ENCODE measurements around the gene SLC3A2.

SLC3A2 gene

DNA sequence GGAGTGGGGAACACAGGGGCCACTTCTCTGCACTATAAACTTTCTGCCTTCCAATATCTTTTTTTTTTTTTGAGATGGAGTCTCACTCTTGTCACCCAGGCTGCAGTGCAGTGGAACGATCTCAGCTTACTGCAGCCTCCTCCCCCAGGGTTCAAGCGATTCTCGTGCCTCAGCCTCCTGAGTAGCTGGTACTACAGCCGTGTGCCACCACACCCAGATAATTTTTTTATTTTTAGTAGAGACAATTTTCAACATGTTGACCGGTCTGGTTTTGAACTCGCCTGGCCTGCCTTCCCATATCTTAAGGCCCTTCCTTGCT is 1.7 kb downstream of the SLC3A2 start:
- no peak for DNase-seq

GRCh38 chr11:62882788-62883501 is 2.2 kb downstream of the SLC3A2 start:
- DNase-seq = no peak

DNA sequence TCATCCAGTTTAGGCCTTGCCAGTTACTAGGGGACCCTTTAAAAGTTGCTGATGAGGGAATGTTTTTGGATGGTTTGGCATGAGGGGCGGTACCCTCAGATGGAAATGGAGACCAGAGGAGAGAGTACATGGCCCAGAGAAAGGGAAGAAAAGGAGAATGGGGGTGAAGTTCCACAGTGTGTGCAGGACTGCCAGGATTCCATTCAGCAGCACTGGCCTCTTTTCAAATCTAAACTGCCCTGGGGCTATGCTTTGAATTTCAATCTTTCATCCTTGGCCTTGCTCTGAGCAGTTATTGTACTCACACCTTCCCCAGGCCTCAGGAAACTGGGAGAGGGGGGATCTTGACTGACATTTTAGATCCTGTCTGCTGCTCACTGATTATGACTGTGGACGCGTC is 3.0 kb downstream of the SLC3A2 start:
- no peak for DNase-seq

DNA sequence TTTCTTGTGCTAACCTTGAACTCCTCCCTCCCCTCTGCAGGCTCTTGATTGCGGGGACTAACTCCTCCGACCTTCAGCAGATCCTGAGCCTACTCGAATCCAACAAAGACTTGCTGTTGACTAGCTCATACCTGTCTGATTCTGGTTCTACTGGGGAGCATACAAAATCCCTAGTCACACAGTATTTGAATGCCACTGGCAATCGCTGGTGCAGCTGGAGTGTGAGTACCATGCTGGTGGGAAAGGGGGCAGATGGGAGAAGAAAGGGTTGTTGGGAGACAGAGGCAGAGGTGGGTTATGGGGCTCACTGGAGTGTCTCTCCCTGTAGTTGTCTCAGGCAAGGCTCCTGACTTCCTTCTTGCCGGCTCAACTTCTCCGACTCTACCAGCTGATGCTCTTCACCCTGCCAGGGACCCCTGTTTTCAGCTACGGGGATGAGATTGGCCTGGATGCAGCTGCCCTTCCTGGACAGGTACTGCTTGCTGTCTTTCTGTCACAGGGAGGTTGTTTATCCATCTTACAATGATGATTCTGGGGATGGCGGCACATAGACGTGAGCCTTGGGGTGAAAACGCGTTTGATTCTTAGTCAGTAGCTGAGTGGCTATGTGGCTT is 4.5 kb downstream of the SLC3A2 start:
- no peak for DNase-seq

DNA sequence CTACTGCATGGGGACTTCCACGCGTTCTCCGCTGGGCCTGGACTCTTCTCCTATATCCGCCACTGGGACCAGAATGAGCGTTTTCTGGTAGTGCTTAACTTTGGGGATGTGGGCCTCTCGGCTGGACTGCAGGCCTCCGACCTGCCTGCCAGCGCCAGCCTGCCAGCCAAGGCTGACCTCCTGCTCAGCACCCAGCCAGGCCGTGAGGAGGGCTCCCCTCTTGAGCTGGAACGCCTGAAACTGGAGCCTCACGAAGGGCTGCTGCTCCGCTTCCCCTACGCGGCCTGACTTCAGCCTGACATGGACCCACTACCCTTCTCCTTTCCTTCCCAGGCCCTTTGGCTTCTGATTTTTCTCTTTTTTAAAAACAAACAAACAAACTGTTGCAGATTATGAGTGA is 7.7 kb downstream of the SLC3A2 start:
- no peak for DNase-seq

GRCh38 chr11:62889126-62889483 is 8.4 kb downstream of the SLC3A2 start:
- DNase-seq = no peak

DNA sequence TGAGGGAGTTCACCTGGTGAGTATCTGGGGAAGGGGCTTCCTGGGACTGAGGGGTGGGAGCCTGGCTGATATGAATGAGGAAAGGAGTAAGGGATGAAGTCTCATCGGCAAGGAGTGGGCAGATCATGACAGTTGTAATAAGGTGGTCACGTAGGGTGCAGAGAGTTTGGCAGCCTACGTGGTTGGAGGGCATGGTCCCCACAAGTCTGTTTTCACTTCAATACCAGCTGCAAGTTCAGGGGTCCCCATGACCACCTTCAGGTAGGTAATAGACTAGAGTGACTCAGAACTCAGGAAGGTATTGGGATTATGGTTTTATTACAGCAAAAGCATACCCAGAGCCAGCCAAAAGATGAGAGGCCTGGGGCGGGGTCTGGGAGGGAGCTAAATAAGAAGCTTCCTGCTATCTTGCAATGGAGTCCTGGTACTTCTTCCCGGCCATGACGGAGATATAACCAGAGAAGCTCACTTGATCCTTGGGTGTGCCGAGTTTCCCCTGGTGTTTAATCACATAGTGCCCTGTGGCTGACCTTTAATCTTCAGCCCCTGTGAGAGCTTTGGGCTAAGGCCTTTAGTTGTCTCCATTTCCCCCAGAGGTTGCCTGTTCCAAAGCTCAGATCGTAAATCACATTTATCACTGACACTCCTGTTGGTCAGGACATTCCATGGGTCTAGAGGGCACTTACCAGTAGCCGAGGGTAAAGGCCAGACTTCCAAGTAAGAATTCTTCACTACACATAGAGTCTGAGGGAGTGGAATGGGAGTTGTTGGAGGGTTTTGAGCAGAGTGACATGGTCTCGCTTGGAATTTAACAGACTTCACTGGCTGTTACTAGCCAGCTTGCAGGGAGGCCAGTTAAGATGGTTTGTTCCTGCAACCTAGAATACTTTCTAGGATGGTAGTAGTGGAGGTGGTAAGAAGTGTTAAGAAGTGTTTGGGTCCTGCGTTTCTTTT is 9.1 kb downstream of the SLC3A2 start:
- peak; percentile 95 for DNase-seq

- no peak for DNase-seq
Measured at GRCh38 chr11:62892077-62892922, 11.6 kb downstream of the SLC3A2 start.

DNA sequence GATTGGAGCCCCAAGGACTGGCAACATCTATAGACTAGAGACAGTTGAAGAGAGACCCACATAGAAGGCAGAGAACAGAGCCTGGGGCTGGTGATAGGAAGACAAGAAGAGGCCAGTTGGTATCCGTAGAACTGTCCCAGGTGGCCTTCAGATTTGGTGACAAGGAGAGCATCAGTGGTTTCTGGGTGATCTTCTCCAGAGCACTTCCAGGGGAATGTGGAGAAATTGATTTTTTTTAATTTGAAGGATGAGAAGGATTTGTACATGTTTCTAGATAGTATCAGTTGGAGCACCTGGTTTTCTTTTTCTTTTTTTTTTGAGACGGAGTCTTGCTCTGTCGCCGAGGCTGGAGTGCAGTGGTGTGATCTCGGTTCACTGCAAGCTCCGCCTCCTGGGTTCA is 14.8 kb downstream of the SLC3A2 start:
- DNase-seq = no peak

- DNase-seq = no peak
Measured at GRCh38 chr11:62896049-62896448, 15.4 kb downstream of the SLC3A2 start.

DNA sequence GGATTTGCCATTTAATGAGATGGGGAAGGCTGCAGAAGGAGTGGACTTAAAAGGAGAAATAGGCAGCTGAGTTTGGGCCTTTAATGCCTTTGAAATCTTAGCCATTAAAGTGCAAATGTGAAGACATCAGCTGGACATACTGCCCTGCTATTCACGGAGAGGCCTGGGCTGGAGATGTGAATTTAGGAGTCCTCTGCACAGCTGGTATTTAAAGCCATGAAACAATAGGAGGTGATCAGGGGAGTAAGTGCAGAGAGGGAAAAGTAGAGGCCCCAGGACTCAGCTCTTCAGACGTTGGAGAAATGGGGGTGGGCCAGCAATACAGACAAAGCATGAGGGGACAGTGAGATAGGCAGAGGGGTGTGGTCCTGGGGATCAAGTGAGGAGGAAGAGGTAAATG is 16.6 kb downstream of the SLC3A2 start:
- no peak for DNase-seq

DNA sequence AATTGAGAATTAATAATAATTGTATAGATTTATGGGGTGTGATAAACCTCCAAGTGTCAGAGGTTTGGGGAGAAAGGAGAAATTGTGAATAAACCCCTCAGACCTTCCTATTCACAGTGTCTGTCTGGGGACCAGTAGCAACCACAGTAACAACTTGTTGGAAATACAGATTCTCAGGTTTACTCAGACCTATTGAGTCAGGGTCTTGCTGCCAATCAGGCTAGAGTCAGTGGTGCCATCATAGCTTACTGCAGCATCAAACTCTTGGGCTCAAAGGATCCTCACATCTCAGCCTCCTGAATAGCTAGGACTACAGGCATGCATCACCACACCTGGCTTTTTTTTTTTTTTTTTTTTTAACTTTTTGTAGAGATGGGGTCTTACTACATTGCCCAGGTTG is 17.3 kb downstream of the SLC3A2 start:
- no peak for DNase-seq

DNA sequence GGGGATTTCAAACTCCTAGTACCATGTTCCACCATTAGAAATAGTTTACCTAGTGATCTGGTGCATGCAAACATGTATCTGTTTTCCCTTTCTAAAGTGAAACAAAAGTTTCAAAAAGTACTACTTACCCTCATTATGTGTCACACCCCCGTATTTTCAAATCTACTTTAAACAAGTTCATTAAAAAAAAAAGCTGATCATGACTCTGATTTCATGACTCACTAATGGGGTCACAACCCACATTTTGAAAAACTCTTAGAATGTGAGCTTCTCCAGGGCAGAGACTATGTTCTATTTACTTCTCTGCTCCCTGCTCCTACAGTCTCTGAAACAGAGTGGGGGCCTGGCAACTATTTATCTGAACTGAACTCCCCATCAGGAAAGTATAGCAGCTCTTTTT is 22.2 kb downstream of the SLC3A2 start:
- no peak for DNase-seq

- DNase-seq = no peak
Measured at GRCh38 chr11:62905296-62905695, 24.6 kb downstream of the SLC3A2 start.

DNA sequence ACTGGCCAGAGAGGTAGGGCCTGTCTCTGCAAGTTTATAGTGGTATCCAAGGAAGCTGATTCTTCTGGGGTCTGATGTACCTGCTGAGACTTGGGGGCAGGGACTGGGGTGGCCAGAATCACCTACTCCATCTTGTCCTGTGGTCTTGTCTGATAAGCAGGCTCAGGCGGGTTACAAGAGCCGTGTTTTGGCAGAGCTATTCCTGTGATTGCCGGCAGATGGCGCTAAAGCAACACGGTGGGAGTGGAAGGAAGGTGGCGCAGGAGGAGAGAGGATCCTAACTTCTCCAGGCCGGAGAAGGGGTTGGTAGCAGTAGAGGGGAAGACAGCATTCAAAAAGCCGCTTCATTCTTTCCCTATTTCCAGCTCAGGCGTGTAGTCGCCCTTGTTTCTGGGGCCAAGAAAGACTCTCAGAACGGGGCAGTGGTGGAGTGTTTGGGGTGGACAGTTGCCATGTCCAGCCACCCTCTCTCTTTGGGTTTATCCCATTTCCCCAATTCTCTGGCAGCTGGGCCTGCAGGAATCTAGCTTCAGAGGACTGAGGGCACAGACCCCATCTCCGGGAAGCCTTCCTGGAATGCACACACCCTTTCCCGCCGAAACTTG is 25.3 kb downstream of the SLC3A2 start:
- peak; percentile 95 for DNase-seq

- DNase-seq = no peak
Measured at GRCh38 chr11:62908468-62909072, 27.9 kb downstream of the SLC3A2 start.

- peak; percentile 98 for DNase-seq
Measured at GRCh38 chr11:62909107-62909894, 28.6 kb downstream of the SLC3A2 start.

DNA sequence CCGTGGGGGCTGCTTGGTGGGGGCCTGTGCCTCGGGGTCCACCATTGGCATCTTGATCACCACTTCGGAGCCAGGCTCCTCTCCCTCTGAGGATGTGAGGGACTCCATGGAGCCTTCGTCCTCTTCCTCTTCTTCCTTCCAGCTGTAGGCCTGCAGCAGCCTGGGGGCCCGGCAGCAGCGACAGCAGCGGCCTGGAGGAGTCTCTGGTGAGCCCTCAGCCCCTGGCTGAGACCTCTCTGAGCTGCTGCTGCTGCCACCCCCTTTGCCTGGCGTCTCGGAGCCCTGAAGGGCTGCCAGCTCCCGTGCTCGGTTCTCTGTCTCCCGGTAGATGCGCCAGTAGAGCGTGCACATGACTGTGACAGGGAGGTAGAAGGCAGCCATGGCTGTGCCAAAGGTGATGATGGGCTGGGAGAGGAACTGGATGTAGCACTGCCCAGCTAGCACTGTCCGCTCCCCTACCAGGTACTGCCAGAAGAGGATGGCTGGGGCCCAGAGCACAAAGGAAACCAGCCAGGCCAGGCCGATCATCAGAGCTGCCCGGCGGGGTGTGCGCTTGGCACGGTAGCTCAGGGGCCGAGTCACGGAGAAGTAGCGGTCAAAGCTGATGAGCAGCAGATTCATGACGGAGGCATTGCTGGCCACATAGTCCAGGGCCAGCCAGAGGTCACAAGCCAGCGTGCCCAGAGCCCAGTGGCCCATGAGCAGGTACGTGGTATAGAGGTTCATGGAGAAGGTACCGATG is 29.6 kb downstream of the SLC3A2 start:
- no peak for DNase-seq

- DNase-seq = no peak
Measured at GRCh38 chr11:62911137-62912130, 30.7 kb downstream of the SLC3A2 start.
